HG03159 (cell line): ENCODE measurements around the gene DRAM1.
"Not testable (repeated sequence)": the region's sequence is repeated elsewhere in the genome, so short reads cannot be mapped to it uniquely, and the experiment has no call there.

Source experiments
- ATAC-seq: cut with Tn5 transposase; IDR thresholded peaks from one replicate; pipeline ENCODE4 v1.9.1; 2021; ENCODE audit warnings: mild to moderate bottlenecking, moderate library complexity; ENCODE audit not compliant: unreplicated experiment

DRAM1 gene

DNA sequence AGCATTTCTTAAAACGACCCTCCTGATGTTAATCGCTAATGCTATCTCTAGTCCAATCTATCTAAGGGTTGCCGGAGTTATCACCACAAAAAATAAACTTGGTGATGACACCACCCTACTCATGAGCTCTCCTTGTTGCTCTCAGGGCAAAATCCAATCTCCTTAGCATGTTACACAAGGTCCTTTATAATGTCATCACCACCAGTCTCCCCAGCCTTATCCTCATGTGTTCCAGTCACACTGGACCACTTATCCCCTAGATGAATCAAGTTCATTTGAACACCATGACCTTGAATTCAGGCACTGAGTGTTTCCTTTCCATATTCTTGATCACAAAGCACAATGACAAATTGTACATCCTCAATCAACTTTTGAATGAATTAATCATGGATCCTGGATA is 19.0 kb upstream of the DRAM1 start:
- no peak for ATAC-seq

- no peak for ATAC-seq
These were observed 17.4 kb upstream of the DRAM1 start for GRCh38 chr12:101859664-101860607.

- ATAC-seq: not testable (repeated sequence)
These were observed 15.7 kb upstream of the DRAM1 start for GRCh38 chr12:101861688-101862087.

- no peak for ATAC-seq
These were observed 15.1 kb upstream of the DRAM1 start for GRCh38 chr12:101862245-101862644.

DNA sequence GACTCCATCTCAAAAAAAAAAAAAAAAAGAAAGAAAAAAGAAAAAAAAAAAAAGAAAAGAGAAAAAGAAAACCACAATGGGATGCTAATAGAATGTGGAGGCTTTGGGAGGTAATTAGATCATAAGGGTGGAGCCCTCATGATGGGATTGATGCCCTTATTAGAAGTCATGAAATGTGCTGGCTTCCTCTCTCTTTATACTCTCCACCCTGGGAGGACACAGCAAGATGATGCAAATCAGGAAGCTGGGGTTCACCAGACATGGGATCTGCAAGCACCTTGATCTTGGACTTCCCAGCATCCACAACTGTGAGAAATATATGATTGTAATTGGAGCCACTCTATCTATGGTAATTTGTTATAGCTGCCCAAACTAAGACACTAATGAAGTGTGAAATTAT is 13.4 kb upstream of the DRAM1 start:
- ATAC-seq: no peak

GRCh38 chr12:101866615-101867373 is 10.6 kb upstream of the DRAM1 start:
- ATAC-seq: no peak

- ATAC-seq: not testable (repeated sequence)
These were observed 9.8 kb upstream of the DRAM1 start for GRCh38 chr12:101867619-101868018.

DNA sequence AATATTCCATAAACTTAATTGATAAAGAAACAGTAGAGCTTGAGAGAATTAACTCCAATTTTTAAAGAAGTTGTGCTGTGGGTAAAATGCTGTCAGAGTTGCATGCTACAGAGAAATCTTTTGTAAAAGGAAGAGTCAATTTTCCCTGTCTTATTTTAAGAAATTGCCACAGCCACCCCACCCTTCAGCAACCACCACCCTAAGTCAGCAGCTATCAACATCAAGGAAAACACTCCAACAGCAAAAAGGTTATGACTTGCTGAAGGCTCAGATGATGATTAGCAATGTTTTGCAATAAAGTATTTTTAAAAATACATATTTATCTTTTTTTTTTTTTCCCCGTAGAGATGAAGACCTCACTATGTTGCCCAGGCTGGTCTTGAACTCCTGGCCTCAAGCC is 6.5 kb upstream of the DRAM1 start:
- ATAC-seq: no peak

DNA sequence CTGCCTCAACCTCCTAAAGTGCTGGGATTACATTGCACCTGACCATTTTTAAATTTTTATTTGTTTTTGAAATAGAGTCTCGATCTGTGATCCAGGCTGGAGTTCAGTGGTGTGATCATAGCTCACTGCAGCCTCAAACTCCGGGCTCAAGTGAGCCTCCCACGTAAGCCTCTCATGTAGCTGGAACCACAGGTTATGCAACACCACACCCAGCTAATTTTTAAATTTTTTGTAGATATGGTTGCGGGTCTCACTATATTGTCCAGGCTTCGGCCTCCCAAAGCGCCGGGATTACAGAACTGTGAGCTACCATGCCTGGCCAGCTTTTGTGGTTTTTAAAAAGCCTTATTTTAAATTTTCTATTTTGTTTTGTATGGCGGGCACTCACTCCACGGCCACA is 2.2 kb upstream of the DRAM1 start:
- no peak for ATAC-seq

DNA sequence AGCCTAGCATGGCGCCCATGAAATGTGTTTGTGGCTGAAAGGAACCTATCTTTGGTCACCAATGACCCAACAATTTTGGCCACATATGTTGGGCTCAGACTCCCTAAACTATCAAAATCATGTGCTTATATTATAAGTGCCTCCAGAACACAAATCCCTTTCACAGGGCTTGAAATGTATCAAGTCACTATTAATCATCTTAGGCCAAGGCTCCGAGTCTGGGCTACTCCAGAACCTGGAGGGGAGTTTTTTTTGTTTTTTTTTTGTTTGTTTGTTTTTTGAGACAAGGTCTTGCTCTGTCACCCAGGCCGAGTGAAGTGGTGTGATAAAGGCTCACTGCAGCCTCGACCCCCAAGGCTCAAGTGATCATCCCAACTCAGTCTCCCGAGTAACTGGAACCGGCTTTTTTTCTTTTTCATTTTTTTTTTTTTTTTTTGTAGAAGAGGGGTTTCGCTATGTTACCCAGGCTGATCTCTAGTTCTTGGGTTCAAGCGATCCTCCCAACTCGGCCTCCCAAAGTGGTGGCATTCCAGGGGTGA is 989 bp upstream of the DRAM1 start:
- ATAC-seq: no peak

- ATAC-seq: peak; percentile 24
These were observed 444 bp downstream of the DRAM1 start for GRCh38 chr12:101877806-101878242.

- no peak for ATAC-seq
These were observed 952 bp downstream of the DRAM1 start for GRCh38 chr12:101878243-101878821.

GRCh38 chr12:101880769-101881168 is 3.4 kb downstream of the DRAM1 start:
- ATAC-seq: no peak

GRCh38 chr12:101881228-101881627 is 3.8 kb downstream of the DRAM1 start:
- ATAC-seq: no peak

DNA sequence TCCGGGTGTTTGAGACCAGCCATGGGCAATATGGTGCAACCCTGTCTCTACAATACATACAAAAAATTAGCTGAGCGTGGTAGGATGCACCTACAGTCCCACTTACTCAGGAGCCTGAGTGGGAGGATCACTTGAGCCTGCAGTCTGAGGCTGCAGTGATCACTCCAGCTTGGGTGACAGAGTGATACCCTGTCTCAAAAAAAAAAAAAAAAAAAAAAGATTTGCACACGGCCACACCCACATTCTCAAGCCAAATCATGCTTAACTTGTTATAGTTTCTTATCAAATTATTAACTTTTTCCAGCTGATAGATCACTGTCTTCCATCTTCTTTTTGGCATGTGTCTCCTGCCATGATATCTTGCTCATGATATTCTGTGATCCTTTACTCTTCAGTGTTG is 6.8 kb downstream of the DRAM1 start:
- no peak for ATAC-seq

- not testable (repeated sequence) for ATAC-seq
These were observed 7.5 kb downstream of the DRAM1 start for GRCh38 chr12:101884781-101885340.

DNA sequence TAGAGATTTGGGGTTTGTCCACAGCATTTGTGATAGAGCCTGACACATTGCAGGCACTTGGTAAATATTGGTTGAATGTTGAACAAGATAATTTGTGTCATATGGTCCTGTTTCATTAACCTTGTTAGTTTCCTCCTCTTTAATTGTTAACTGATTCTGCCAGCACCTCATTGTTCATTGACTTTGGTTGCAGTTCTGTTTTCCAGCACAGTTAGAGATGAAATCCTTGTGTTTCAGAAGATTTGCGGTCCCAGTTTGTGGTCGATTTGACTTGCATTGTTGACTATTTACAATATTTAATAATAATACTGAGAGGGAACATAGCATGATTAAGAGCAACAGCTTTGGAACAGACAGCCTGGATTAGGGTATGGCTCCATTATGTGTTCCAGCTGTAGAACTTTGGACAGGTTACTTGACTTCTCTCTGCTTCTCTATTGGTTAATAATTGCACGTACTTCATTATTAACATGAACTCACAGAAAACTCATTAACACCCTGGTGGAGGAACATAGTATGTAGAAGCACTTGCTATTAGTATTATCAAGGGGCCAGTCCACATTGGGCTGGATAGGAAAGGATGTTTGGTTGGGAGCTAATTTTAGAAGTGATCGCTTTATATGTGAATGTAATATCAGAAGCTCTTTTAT is 8.7 kb downstream of the DRAM1 start:
- peak; percentile 76 for ATAC-seq

DNA sequence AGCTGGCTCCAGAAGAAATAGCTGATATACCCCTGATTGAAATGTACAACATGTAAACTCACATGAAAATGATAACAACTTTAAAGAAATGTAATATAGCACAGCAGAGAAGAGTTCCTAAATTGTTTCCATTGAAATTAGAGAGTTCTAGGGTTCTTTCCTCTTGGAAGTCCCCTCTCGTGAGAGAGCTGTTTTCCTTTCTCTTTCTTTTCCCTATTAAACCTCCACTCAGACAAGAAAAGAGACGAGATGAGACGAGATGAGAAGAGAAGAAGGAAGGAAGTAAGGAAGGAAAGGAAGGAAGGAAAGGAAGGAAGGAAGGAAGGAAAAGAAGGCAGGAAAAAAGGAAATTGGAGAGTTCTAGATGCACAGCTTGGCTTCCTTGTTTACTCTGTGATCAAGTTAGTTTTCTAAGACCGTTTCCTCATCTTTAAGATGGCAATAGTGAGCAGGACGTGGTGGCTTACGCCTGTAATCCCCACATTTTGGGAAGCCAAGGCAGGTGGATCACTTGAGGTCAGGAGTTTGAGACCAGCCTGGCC is 11.9 kb downstream of the DRAM1 start:
- ATAC-seq: no peak

GRCh38 chr12:101891462-101891971 is 14.1 kb downstream of the DRAM1 start:
- peak; percentile 81 for ATAC-seq

GRCh38 chr12:101892794-101893193 is 15.4 kb downstream of the DRAM1 start:
- no peak for ATAC-seq
